Kasumi-1 (cell line): Measurements from ENCODE around the gene STEAP1B.

Experiments
- DNase-seq, 2 experiments: peaks; one replicate each; lab custom pipeline; 2025; lab: John Stamatoyannopoulos, UW

Gene STEAP1B

DNA sequence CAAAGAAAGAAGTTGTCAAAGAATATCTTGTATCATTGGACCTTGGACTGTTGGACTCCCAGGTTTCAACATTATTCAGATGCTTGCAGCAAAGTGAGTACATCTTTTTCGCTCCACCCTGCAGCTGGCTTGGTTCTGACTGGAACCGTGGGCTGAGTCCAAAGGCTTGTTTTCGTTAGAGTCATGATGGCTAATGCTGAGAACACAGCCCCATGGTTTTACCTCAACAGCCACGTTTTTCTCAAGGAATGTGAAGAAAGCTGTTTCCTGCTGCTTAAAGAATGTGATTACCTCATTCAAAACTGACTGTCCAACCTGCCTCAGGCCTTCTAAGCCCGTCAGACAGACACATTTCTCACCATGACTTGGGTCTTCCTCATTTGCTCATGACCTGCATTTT is 69.5 kb downstream of the STEAP1B start:
- DNase-seq: no peak

DNA sequence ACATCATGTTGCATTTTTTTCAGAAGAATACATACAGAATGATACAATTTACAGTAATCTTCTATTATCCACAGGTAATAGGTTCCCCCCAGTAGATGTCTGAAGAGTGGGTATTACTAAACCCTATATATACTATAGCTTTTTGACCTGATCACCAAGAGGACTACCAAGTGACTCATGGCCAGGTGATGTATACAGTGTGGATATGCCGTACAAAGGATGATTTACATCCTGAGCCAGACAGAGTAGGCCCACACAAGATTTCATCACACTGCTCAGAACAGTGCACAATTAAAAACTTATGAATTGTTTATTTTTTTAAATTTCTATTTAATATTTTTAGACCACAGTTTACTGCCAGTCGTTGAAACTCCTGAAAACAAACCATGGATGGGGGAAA is 70.6 kb downstream of the STEAP1B start:
- DNase-seq: no peak

DNA sequence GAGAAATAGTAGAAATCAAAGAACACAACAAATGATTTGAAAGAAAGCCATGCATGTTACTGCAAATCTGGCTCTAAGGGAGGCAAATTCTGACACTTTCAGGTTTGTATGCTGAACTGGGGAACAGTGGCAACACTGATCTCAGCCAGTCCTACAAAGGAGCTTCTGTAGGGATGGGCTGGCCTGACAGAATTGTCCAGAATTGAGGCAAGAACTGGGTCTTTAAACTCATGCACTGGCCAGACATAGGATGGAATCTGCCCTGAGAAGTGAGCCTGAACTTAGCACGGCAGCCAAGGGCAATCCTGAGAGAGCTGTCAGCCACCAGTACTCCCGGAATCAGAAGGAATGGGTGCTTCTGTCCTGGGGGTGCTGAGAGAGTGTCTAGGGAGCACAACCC is 72.1 kb downstream of the STEAP1B start:
- no peak for DNase-seq

DNA sequence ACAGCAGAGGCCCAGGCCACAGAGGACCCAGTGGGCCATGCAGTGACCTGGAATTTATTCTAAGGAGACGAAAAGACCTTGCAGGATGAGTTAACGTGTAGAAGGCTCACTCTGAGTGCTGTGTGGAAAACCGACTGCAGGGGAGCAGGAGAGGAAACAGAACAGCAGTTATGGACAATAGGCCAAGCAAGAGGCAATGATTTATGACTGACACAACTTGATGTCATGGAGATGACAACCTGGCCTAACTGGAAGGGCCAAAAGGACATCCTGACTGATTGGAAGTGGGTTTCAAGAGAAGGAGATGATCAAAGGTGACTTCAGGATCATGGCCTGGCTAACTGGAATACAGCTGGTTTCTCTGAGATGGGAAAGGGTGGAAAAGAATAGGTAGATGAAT is 72.9 kb downstream of the STEAP1B start:
- no peak for DNase-seq

DNA sequence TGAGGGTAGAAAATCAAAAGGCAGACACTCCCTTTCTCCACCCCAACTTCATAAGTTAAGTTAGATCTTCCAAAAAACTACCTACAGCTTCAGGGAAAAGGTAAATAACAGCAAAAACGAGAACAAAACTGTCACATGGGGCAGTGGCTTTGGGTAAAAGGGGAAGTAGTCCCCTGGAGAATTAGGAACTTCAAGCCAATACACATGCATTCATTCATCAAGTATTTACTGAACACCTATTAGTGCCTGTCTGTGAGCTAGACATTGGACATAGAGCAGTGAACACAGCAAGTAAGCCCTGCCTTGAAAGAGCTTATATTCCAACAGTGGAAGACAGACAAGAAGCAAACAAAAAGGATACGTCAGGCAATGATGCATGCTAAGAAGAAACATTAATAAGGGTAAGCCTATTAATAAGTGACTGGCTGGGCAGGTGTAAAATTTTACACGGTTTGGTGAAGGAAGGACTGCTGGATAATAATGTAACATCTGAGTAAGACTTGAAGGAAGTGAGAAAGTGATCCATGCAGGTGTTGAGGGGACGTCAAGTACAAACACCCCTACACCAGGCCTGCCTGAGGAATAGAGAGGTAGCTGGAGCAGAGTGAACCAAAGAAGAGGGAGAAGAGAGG is 73.4 kb downstream of the STEAP1B start:
- DNase-seq: peak in 1 of 2 experiments; percentile 5

DNA sequence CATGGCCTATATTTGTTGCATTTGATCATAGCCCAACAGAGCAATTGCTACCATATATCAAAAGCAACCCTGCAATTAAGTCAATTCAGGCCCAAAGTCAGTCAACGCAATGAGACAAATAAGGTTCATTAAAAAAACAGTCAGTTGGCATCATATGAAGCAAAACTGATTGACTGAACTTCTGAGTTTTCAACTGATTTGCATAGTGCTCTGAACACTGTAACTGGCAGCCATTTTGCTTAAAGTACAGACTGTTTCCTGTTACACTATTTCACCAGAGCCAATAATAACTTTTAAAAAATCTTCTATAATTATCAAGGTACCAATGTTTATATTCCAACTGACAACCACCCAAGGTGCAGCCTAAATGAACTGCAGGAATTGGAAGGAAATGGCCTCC is 74.6 kb downstream of the STEAP1B start:
- no peak for DNase-seq

DNA sequence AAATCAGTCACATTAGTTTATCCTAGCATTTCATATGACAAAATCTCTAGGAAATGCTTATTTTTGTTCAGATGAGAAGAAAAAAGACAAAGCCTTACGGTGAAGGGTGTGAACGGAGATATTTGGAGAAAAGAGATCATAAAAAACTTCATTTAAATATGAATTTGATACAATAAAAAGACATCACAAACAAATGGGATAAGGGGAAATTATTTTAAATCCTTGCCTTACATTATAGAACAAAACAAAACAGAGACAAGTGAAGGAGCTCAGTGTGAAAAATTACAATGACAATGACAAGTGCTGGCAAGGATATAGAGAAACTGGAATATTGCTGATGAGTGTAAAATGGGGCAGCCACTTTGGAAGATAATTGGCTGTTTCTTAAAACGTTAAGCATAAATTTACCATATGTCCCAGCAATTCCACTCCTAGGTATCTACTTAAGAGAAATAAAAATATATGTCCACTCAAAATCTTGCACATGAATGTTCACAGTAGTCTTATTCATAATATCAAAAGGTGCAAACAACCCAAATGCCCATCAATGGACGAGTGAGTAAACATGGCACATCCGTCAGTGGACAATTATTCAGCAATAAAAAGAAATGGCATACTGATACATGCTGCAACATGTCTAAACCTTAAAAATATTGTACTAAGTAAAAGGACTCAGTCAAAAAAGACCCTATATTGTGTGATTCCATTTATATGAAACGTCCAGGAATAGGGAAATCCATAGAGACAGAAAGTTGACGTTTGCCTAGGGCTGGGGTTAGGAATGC is 77.0 kb downstream of the STEAP1B start:
- no peak for DNase-seq

DNA sequence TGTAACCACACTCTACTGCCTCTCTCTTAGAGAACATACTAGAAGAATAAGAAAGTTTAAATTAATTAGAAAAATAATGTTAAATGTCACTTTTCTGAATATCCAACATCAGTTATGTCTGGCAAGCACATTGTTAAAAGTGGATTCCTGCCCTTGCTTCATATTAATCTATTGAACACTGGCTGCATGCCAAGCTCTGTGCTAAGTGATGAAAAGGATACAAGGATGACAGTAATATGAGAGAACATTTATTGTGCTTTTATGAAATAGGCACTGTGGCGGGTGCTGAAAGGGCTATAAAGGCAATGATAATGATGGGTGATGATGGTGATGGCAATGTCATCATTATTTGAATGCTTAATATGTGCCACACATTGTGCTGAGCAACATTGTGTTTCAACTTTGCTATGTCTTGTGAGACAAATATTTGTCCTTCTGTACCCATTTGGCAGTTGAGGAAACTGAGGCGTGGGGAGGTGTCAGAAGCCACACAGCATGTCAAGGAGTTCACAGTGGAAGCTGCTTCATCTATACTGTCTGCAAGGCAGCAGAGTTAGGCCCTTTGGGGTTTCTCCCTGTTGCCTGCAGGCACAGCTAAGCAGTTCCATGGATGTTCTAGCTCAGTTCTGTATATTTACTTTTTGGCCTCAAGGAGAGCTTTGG is 78.9 kb downstream of the STEAP1B start:
- DNase-seq: no peak

DNA sequence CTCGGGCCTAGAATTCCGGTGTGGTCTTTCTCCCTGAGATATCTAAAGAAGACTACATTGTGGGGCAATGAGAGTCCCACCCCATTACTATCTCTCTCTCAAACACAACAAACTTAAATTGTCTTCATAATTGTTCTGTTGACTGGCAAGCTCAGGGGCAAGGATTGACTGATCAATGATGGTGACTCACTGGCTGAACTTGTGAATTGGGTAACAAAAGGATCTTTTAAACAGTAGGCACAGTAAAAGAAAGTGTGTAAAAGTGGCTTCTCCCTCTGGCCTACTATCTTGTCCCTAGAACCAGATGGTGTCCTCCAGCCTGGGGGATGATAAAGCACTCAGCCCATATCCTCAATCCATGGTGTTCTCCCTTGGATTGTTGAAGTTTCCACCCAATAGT is 80.0 kb downstream of the STEAP1B start:
- no peak for DNase-seq

DNA sequence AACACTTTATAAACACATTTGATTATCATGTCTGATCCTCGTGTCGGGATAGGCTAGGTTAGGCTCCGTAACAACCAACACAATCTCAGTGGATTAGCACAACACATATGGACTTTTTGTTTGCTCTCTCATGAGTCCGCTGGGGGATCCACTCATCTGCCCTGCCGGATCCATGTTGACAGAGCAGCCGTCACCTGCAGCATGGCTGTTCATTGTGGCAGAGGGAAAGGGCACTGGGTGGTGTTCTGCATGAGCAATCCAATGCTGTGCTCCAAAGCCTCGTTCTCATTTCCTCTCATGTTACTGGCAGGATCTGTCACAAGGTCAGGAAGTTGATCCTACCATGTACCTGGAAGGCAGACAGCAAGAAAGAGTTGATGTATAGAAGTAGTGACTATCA is 80.5 kb downstream of the STEAP1B start:
- DNase-seq: no peak

DNA sequence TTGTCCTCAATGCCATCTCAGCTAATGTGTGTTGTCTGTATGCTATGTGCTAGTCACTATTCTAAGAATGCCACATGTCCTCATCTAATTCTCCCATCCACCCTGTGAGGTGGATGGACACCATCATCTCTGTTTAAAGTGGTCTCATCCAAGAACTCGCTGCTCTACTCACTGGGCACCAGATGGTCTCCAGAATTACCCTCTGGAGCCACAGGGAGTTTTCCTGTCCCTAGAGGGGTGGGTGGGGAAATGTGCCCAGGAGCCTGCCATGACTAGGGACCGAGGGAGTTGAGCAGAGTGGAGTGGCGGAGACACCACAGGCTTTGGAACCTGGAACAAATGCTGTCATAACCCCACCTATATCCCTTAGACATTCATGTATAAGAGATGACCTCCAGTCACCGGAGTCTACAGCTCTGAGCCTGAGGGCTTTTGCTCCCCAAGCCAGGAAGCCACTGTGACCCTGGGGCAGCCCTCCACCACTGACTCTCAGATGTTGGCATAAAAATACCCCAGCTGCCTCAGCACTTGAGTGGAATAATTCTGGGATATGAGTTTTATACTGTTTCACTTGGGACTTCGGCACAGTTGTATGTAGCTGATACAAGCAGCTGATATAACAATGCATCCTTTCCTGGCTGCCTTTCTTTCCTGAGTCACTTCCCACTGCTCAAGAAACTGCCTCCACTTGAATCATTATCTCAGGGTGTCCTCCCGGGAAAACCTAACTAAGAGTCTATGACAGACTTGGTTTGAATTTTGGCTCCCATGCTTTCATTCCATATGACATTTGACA is 81.5 kb downstream of the STEAP1B start:
- no peak for DNase-seq

DNA sequence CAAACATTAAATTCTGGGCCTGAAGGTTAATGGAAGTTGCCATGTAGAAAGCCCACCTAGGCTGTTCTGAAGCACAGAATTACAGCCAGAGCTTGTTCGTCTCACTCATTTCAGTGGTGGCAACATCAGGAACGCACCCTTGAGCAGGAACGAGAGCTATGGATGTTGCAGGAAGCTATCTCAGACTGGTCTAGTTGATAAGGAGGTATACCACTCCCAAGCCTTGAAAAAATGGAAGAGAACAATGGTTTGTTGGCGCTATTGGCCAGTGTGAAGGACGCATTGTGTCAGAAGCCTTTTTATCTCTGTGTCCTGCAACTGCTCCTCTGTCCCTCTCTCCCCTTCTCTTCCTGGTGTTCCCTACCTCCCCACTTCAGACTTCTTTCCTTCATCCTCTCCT is 82.1 kb downstream of the STEAP1B start:
- DNase-seq: no peak

DNA sequence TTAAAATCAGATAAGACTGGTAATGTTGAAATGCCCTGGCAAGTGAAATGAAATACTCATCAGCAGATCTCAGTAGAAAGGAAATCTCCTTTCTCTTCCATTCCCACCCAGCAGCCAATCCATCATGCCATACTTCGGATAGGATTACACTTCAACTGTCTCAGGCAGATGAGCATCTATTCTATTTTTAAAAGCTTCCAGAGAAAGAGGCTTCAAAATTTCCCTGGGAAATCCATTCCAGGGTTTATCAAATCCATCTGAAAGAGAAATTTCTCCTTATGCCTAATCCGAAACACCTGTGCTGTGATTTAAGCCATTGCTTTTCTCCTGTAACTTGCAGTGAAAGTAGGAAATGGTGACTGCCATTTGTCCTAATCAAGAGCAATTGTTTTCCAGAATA is 82.6 kb downstream of the STEAP1B start:
- DNase-seq: no peak

DNA sequence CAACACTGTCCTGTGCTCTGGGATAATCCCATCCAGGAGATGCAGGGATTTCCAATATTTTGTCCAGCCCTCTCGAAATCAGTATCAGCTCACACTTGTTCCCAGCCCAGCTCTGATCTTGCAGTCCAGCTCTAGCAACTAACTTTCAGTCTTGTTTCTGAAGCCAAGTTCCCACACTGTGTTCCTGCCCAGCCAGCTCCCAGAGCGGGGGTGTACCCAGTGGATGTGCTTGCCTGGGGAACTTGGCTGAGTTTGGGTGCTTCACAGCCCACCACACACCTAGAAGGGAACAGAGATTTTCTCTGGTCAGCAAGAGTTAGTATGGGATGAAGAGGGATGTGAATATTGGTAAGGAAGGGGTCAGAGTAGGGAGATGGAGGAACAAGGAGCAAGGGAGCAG is 85.6 kb downstream of the STEAP1B start:
- no peak for DNase-seq

DNA sequence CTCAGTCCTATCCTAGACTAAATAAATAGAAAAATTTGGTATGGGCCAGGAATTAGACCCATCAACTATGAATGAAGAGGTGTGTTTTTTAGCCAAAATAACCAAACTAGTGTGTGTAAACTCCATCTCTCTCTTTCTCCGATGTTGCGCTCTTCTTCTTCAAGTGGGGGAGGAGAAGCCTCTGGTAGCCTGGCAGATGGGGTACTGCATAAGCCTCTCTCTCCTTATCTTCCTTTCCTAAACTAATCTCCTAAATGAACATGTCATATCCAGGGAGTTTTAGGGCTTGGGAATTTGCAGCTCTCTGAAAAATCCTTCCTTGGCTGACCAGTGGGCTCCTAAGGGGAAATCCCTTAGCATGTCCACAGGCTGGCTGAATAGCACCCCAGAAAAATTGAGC is 86.8 kb downstream of the STEAP1B start:
- no peak for DNase-seq

DNA sequence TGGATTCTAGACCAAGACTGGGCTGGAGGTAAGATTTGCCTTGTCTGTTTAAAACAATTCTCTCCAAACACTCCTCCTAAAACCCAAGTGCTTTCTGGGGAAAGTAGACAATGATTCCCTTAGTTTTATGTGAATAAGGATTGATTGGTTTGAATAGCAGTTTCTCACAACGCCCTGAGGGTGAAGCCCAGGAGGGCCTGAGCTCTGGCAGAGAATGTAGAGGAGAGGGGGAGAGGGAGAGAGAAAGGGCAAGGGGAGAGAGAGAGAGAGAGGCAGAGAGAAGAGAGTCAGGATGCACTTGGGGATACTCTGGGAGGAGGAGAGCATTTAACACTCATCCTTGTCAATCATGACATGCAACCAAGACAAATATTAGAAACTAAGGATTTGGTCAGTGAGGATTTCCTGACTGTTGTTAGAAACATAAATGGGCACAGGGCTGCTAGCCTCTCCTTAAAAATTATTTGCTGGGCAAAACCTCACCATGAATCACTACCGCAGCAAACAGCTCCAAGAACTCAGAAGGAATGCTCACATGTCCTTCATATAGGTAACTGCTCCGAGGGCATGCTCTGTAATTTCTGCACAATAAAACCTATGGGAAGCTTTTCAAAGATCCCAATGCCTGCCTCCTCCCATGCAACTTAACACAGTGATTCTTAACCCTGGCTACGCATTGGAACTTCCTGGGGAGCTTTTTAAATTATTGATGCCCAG is 87.9 kb downstream of the STEAP1B start:
- no peak for DNase-seq

DNA sequence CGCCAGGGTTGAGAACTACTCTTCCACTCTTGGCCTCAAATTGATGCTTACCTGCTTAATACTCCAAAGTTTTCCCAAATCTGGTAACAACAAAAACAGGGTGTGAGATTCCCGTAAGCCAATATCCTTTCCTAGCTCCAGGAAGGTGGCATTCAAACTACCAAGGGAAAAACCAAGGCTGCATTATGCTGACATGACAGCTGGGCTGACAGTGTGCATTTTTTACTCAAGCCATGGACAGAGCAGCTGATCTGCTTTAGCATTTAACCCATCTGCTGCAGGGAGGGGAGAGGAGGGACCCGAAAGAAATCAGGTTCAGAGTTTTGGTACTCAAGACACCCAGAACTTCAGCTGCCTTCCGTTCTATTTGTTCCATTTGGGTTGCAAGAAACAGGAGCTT is 93.3 kb downstream of the STEAP1B start:
- DNase-seq: no peak

DNA sequence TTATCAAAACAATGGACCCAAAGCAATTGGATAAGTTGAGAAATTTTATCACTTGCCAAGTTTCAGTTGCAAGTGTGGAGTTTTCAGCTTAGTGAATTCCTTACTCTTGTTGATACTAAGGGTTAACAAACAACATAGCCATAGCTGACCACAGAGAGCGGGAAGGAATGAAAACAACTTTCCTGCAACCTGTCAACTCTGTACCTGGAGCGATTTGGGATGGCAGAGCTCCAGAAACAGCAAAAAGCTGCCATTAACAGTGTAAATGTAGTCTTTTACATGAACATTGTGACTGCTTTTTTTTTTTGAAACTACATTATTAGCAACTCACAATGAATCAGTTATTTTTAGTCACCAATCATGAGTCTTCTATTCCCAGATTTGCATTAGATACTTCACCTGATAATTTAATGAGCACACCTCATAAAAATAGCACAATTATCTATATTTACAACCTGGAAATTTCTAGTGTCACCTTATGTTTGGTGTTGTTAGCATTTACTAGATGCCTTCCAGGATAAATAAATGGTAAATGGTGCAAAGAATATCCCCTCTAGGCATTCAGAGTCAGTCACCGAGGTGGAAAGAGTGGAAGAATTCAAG is 95.5 kb downstream of the STEAP1B start:
- no peak for DNase-seq

DNA sequence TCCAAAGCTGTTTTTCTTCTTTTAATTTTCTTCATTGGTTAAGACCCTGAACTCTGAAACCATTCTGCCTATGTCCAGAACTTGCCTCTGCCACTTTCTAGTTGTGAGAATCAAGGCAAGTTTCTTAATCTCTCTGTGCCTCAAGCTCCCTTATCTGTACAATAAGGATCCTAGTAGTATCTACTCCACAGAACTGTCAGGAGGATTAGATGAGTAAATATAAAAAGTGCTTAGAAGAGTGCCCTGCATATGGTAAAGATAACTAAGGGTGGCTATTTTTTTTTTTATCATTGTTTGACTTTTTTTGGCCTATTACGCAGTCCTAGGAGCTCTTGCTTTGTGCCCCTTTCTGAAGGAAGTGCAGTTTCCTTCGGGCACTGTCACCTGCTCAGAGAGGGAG is 96.6 kb downstream of the STEAP1B start:
- DNase-seq: no peak

DNA sequence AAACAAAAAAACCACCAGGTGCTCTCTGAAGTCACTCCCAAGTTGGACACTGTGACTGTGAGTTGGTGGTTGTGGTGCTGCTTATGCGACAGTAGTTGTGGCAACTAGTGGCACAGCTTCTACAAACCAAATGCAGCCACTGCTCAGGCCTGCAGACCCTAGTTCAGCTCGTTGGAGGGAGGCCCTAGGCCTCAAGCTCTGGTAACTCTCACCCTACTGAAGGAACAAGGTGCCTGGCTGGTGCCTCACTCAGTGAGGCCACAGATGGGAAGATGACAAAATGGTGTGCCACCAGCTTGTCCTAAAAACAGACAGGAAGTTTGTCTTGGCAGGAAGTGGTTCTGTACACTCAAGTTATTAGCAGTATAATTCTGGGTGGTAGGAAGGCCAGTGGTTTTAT is 97.7 kb downstream of the STEAP1B start:
- DNase-seq: peak in 1 of 2 experiments; percentile 5

DNA sequence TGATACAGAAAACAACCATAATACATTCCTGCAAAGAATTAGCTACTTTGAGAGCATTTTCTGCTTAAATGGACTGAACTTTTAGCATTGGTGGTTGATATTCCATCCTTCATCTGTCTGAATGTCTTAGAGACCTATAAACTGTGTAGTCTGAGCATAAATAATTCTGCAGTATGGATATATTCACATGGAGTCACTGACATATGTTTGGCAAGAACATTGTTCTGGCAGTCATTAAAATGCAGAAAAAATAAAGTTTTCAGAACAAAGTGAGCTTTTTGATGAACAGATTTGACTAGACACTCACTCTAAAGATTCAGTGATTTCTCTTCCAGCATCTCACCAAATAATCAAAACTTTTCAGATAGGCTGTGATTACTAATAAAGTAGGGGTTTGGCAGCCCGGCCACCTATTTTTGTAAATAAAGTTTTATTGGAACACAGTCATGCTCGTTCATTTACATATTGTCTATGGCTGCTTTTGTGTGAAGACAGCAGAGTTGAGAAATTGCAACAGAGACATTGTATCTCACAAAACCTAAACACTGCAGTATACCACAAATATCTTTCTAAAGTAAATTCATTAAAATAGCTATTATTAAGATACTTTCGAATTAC is 98.9 kb downstream of the STEAP1B start:
- DNase-seq: no peak
